Measurements from ENCODE around the gene LOXL1. TPM values are rescaled to one million over a fixed set of nuclear protein-coding genes. Genes with fewer than 3 reads are reported as not detected.
A peak's percentile ranks its signal among the peaks of the same experiment; 100 is the strongest.

Gene LOXL1
- total RNA-seq, 2 experiments from 2014 or later, result not detected

DNA sequence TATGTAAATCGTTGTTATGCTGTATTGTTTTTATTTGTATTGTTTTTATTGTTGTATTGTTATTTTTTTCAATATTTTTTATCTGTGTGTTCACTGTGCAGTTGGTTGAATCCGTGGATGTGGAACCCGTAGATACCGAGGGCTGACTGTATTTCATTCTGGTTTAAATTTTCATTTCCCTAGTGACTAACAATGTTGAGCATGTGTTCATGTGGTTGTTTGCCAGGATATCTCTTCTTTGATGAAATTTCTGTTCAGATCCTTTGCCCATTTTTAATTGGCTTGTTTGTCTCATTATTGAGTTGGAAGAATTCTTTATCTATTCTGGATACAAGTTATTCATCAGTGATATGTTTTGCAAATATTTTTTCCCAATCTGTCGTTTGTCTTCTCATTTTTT lies 36.2 kb downstream of the LOXL1 start:
- no peak overlapping the region for H3K27ac ChIP-seq (ENCODE audit: low read depth, low read length, poor library complexity, severe bottlenecking)
- no peaks in the 10 kb centered on the region for H3K9me3 ChIP-seq (ENCODE audit: low read length)
- no peak overlapping the region for H3K4me3 ChIP-seq (ENCODE audit: low read depth, low read length, poor library complexity, severe bottlenecking)
- BruUV-seq (replicated peaks), result no TSS peak
- no peaks in the 10 kb centered on the region for H3K36me3 ChIP-seq (ENCODE audit: insufficient read depth, low read length)
- H4K20me1 ChIP-seq (ENCODE audit: insufficient read depth, low read length), result no peaks in the 10 kb centered on the region
- no peak overlapping the region for H3K4me2 ChIP-seq (ENCODE audit: low read length)
- ChIA-PET POLR2A (no interaction called here), CTCF (ENCODE audit: unreplicated experiment) (no interaction called here)
- no peak overlapping the region for H2AFZ ChIP-seq (ENCODE audit: low read length)
- no peak for DNase-seq (ENCODE audit: low spot score)
- TF ChIP-seq CTCF (conservative IDR thresholded peaks at IDR 0.05; ENCODE audit: low read length) (no peak), EZH2phosphoT487 (IDR thresholded peaks at IDR 0.05; ENCODE audit: borderline replicate concordance, low read depth, low read length) (no peak)
- intact Hi-C loops (cut with micrococcal nuclease; ENCODE audit: unreplicated experiment), result no loop called here
- H3K79me2 ChIP-seq (ENCODE audit: insufficient read depth, low read depth, low read length), result no peaks in the 10 kb centered on the region
- H3K4me1 ChIP-seq (ENCODE audit: insufficient read depth, low read length, poor library complexity, severe bottlenecking), result peaks cover 41% of the 10 kb centered on the region
- no peaks in the 10 kb centered on the region for H3K9me2 ChIP-seq (ENCODE audit: insufficient read depth, low read length)

DNA sequence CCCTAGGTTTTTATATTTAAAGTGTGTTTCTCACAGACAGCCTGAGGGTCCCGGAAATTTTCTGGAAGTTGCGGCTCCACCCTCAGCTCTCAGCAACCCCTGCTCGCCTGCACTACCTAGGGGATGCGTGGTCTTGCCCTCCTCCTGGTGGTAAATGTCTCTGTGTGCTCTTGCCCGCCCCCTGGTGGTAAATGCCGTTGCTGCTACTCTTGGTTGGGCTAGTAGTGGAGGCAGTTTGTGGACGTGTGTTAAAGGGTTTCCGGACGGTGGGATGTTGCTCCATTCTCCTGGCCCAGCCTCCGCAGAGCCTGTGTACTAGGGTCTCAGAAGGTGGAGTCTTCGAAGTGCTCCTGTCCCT lies 38.5 kb downstream of the LOXL1 start:
- peak overlapping the region; percentile 77 for H3K4me2 ChIP-seq (ENCODE audit: low read length)

More for the DNA sequence above, 38.5 kb downstream of the LOXL1 start:
- Histone ChIP-seq H3K9me2 (ENCODE audit: insufficient read depth, low read length) (no peaks in the 10 kb centered on the region), H3K9me3 (ENCODE audit: low read length) (no peaks in the 10 kb centered on the region), H3K4me3 (ENCODE audit: low read depth, low read length, poor library complexity, severe bottlenecking) (peak overlapping the region; percentile 50), H2AFZ (ENCODE audit: low read length) (peak overlapping the region; percentile 97), H3K79me2 (ENCODE audit: insufficient read depth, low read depth, low read length) (no peaks in the 10 kb centered on the region), H3K27ac (ENCODE audit: low read depth, low read length, poor library complexity, severe bottlenecking) (peak overlapping the region; percentile 16), H4K20me1 (ENCODE audit: insufficient read depth, low read length) (no peaks in the 10 kb centered on the region), H3K4me1 (ENCODE audit: insufficient read depth, low read length, poor library complexity, severe bottlenecking) (peaks cover 24% of the 10 kb centered on the region), H3K36me3 (ENCODE audit: insufficient read depth, low read length) (no peaks in the 10 kb centered on the region)
- TF ChIP-seq CTCF (conservative IDR thresholded peaks at IDR 0.05; ENCODE audit: low read length), result peak; percentile 95
- no peak for TF ChIP-seq EZH2phosphoT487 (IDR thresholded peaks at IDR 0.05; ENCODE audit: borderline replicate concordance, low read depth, low read length)
- peak; percentile 83 for DNase-seq (ENCODE audit: low spot score)
- CTCF ChIA-PET (ENCODE audit: unreplicated experiment), result no interaction called here
- intact Hi-C loops (cut with micrococcal nuclease; ENCODE audit: unreplicated experiment), result loop anchor here (1.0 kb wide), 1 partner anchor 13 kb away; no protein-coding TSS in a partner anchor
- POLR2A ChIA-PET, result interaction anchor here (0.7 kb wide), 2 partner anchors 154 to 237 kb away, joined by 4 to 5 read pairs; no protein-coding TSS in a partner anchor
- no TSS peak for BruUV-seq (replicated peaks)
